Measurements from ENCODE around the gene CWC25. TPM values are rescaled to one million over a fixed set of nuclear protein-coding genes. Genes with fewer than 3 reads are reported as not detected.

The CWC25 gene
- total RNA-seq, 1 donor from 2014 or later: 25.5 TPM

- H3K36me3 ChIP-seq: peaks cover 0 to 38% of the 10 kb centered on the region in 2 donors
- peak within 1 kb of the TSS; percentile 46 to 66 for H3K4me3 ChIP-seq
- H3K27me3 ChIP-seq: no peaks in the 10 kb centered on the region
- DNase-seq (ENCODE audit: extremely low spot score in 2 of 2): peak in 1 of 2 donors; percentile 96
- peak within 1 kb of the TSS; percentile 93 for H3K27ac ChIP-seq
- peaks cover 30% of the 10 kb centered on the region for H3K4me1 ChIP-seq
- TF ChIP-seq CTCF (IDR thresholded peaks at IDR 0.05) (no peak), POLR2A (IDR thresholded peaks at IDR 0.05) (peak in 1 of 2 donors; percentile 80), POLR2AphosphoS5 (IDR thresholded peaks at IDR 0.05; ENCODE audit: insufficient read depth in 1 of 2, low read depth in 1 of 2) (peak; percentile 98 to 100)
- no peaks in the 10 kb centered on the region for H3K9me3 ChIP-seq
- intact Hi-C loops (cut with DNase I): no loop called here
These were observed 28.4 kb upstream of the CWC25 start, which contains the start of gene RPL23 for GRCh38 chr17:38853292-38854219. Gene RPL23, minus strand, starts transcription at chr17:38853721. Its CDS starts 11 bp downstream, at chr17:38853710.

GRCh38 chr17:38852771-38853291, 27.7 kb upstream of the CWC25 start:
- Histone ChIP-seq H3K4me3 (peak overlapping the region; percentile 46 to 66), H3K27me3 (no peaks in the 10 kb centered on the region), H3K4me1 (peaks cover 30% of the 10 kb centered on the region), H3K36me3 (peaks cover 0 to 46% of the 10 kb centered on the region in 2 donors), H3K9me3 (no peaks in the 10 kb centered on the region), H3K27ac (peak overlapping the region; percentile 93)
- intact Hi-C loops (cut with DNase I): no loop called here
- no peak for TF ChIP-seq CTCF (IDR thresholded peaks at IDR 0.05)
- TF ChIP-seq POLR2AphosphoS5 (IDR thresholded peaks at IDR 0.05; ENCODE audit: insufficient read depth in 1 of 2, low read depth in 1 of 2): no peak
- TF ChIP-seq POLR2A (IDR thresholded peaks at IDR 0.05): no peak
- no peak for DNase-seq (ENCODE audit: extremely low spot score in 2 of 2)

GRCh38 chr17:38851434-38851833, 26.3 kb upstream of the CWC25 start:
- intact Hi-C loops (cut with DNase I): no loop called here
- Histone ChIP-seq H3K27ac (no peak overlapping the region), H3K36me3 (peaks cover 0 to 60% of the 10 kb centered on the region in 2 donors), H3K4me1 (peaks cover 30% of the 10 kb centered on the region), H3K9me3 (no peaks in the 10 kb centered on the region), H3K27me3 (no peaks in the 10 kb centered on the region), H3K4me3 (peak overlapping the region; percentile 46 to 66)
- TF ChIP-seq POLR2A (IDR thresholded peaks at IDR 0.05): no peak
- no peak for TF ChIP-seq POLR2AphosphoS5 (IDR thresholded peaks at IDR 0.05; ENCODE audit: insufficient read depth in 1 of 2, low read depth in 1 of 2)
- no peak for TF ChIP-seq CTCF (IDR thresholded peaks at IDR 0.05)
- no peak for DNase-seq (ENCODE audit: extremely low spot score in 2 of 2)

GRCh38 chr17:38850374-38850773, 25.3 kb upstream of the CWC25 start:
- no peak for DNase-seq (ENCODE audit: extremely low spot score in 2 of 2)
- no peak overlapping the region for H3K4me3 ChIP-seq
- peaks cover 0 to 63% of the 10 kb centered on the region in 2 donors for H3K36me3 ChIP-seq
- H3K9me3 ChIP-seq: no peaks in the 10 kb centered on the region
- TF ChIP-seq POLR2A (IDR thresholded peaks at IDR 0.05) (no peak), POLR2AphosphoS5 (IDR thresholded peaks at IDR 0.05; ENCODE audit: insufficient read depth in 1 of 2, low read depth in 1 of 2) (no peak), CTCF (IDR thresholded peaks at IDR 0.05) (no peak)
- peaks cover 30% of the 10 kb centered on the region for H3K4me1 ChIP-seq
- no peak overlapping the region for H3K27ac ChIP-seq
- intact Hi-C loops (cut with DNase I): no loop called here
- H3K27me3 ChIP-seq: no peaks in the 10 kb centered on the region
